GM18507 (cell line): ENCODE data around the gene SASH1.

Experiments
- DNase-seq: peaks from one replicate; pipeline ENCODE4 v3.0.0; 2011; ENCODE audit warnings: low read depth; ENCODE audit not compliant: insufficient read length; ENCODE audit errors: extremely low spot score
- FAIRE-seq: peaks from 2 replicates; lab custom pipeline; 2011; peaks lifted over from hg19 to GRCh38; lab: Jason Lieb, UNC

Gene SASH1

DNA sequence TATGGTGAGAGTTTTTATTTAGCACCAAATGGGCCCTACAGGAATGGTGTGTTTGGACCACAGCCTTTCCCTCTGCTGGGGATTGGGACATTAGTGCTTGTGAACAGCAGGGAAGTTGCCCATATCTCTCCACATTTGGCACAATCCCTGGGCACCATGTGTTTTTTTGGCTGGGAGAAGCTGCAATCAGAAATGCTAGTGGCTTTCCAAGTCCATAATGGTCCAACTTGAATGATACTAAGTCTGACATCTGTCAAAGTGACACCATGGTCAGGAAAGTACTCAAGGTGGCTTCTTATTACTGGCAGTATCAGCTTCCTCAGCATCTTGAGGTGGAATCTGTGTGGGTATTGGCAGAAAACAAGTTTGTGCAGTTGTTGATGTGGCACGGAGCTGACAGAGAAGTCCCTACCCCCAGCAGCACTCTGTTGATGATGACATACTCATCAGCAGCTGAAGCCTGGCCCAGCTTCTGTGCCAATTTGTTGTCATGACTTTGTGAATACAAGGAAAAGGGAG is 53.0 kb downstream of the SASH1 start:
- FAIRE-seq (no peak), DNase-seq (no peak)

DNA sequence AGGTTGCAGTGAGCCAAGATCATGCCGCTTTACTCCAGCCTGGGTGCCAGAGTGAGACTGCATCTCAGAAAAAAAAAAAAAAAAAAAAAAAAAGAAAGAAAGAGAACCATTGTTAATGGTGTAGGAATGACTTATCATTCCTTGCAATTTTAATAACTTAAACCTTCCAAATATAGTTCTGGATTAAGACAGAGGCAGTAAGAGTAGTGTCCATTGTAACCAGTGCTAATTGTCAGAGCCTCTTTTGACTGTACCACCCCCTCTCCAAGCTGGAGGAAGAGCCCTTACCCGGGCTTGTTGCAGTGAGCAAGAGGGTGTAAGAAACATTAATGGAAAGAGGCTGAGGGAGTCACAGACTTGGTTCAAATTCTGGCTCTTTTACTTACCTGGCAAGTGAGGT is 53.8 kb downstream of the SASH1 start:
- FAIRE-seq (no peak), DNase-seq (no peak)

DNA sequence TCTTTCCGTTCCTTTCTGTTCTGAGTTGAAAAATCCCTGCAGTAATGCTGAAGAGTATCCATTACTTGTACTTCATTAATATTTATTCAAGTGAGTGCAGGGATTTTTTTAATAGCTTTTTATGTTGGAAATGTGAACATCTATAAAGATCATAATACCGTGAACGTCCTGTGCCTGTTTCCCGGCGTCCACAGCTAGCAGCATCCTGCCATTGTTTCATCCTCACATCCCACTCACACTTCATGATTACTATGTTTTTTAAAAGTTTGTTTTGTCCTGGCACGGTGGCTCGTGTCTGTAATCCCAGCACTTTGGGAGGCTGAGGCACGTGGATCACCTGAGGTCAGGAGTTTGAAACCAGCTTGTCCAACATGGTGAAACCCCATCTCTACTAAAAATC is 54.3 kb downstream of the SASH1 start:
- no peak for FAIRE-seq
- no peak for DNase-seq

GRCh38 chr6:148398244-148398643 is 55.6 kb downstream of the SASH1 start:
- no peak for DNase-seq
- FAIRE-seq: no peak

DNA sequence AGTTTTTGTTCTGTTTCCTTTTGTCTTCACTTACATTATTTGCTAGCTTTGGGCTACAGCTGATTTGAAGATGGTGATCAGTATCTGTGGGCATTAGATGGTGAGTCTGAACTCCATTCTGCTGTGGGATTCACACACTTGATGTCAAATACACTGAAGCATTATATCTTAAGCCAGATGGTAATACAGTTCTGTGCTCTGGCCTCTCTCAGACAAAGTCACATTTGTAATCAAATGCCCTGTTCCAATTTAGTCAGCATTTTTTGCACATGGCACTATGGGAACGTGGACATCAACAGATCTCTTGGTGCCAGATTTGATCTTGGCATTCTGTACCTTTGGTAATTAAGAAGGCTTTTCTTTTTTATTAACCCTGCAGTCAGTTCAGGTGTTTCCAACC is 56.0 kb downstream of the SASH1 start:
- DNase-seq: no peak
- no peak for FAIRE-seq

DNA sequence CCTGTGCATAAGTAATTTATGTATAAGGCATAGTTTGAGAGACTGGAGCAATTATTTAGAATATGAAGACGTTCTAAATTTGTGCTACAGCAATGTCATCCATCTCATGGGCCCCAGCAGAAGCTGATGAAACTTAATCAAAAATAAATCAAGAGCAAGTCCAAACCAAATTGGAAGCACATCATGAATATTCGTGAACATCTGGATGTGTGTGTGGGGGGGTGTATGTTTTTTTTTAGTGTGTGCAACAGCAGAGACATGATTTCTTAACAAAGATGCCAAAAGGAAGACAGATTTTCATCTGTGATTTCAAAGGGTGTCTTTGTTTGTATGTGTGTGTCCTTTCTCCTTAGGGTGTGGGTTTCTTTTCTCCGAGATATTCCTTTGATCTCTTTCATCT is 58.9 kb downstream of the SASH1 start:
- no peak for DNase-seq
- FAIRE-seq: no peak

GRCh38 chr6:148404456-148405054 is 61.9 kb downstream of the SASH1 start:
- DNase-seq (no peak), FAIRE-seq (no peak)

DNA sequence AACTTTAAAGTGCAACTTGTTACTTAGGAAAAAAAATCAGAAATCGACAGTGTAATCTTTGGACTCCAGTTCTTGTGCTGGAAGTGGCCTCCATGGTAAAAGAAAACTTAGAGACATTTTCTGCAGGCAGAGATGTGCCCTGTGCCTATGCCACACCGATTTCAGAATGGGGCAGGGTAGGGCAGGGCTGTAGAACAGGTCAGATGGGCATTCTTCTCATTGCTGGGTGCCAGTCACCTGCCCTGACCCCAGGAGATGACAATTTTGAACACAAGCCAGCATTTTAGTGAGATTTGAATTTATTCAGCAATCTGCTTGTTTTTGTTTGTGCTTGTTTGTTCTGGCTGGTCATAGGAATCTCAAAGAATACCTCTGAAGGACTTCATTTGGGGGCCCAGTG is 63.3 kb downstream of the SASH1 start:
- no peak for FAIRE-seq
- DNase-seq: no peak

GRCh38 chr6:148406579-148407371 is 64.1 kb downstream of the SASH1 start:
- no peak for DNase-seq
- no peak for FAIRE-seq

- FAIRE-seq: no peak
- DNase-seq: no peak
These were observed 64.7 kb downstream of the SASH1 start for GRCh38 chr6:148407372-148407771.

- no peak for DNase-seq
- no peak for FAIRE-seq
These were observed 70.9 kb downstream of the SASH1 start for GRCh38 chr6:148413321-148414091.

- no peak for FAIRE-seq
- no peak for DNase-seq
These were observed 71.5 kb downstream of the SASH1 start for GRCh38 chr6:148414092-148414489.

GRCh38 chr6:148414836-148415235 is 72.2 kb downstream of the SASH1 start:
- FAIRE-seq (no peak), DNase-seq (no peak)

DNA sequence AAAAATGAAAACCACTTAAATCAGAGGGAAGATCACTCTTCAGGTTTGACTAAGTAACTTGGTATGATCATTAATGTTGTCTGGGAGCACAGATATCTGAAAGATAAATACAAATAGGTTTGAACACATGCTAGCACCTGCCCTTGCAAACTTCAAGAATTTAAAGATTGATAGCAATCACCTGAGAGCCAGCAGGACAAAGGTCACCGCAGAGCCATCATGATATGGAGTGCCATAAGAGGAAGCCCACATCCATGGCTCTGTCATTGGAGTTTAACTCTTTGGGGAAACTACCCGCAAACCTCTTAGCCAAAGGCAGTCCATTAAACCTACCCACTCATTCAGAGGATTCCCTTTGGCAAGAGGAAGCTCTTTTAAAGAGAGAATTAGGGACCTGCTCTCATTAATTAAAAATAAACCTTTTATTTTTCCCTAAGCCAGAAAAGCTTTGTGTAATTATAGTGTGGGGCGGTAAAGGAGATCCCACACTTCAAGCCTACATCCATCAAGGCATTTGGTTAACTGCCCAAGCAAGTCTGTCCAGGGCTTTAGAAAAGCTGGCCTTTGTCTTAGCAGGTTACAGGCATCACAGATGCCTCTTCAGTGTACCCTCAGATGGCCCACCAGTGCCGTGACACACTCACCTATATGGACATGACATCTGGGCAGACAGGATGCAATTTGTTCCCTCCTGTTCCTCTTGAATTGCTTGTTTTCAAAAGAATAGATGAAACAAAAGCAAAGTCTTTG is 73.0 kb downstream of the SASH1 start:
- no peak for FAIRE-seq
- no peak for DNase-seq

DNA sequence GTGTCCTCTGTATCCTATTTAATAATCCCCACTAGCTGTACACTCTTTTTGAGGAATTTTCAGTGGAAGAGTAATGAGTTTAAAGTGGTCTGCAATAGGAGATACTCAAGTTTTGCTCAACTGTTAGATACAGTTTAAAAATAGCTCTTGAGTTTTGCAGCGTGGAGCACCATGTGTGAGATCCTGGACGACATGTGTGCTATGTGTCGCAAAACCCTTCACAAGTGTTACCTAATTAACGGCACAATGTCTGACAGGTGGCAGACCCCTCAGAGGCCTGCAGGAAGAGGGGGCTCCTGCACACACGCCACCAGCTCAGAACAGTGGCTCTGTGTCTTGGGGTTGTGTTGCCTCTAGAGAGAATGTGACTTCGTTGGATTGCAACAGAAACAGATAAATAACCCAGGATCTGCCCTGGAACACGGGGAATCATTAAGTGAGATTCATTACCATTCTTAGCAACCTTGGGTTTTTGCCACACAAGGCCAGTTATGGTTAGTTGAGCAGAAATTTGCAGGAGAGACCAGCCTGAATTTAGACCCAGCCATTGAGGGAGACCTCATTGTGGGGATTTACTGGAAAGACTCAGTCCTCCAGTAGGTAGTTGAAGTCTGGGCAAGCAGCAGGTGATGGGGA is 73.8 kb downstream of the SASH1 start:
- FAIRE-seq (no peak), DNase-seq (no peak)

DNA sequence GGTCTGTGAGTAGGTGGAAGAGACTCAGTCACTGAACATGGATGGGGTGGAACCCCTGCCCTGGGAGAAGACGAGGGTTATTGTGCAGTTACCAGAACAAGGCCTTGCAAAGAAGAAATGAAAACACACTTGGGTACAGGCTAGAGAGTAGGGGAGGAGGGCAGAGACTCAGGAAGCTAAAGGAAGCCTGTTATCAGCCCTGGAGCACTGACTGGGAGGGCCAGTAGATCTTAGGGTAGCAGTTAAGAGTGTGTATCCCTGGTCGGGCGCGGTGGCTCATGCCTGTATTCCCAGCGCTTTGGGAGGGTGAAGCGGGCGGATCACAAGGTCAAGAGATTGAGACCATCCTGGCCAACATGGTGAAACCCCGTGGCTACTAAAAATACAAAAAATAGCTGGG is 74.4 kb downstream of the SASH1 start:
- DNase-seq: no peak
- FAIRE-seq: no peak

DNA sequence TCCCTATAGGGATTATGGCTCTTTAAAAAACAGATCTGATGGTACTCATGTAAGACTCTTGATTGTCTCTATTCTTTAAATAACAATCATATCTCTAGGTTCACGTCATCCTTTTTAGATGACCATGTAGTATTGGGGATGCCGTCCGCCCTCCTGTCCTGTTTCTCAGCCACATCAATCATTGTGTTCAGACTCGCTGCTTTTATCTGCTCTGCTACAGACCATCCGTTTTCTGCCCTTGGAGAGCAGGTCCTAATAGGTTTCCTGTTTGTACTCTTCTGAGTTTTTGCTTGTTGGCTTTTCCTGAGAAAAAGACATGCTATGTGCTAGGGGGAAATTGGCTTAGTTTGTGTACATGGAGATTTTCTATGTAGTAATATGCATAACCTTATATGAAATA is 76.8 kb downstream of the SASH1 start:
- no peak for DNase-seq
- no peak for FAIRE-seq

- no peak for DNase-seq
These were observed 79.4 kb downstream of the SASH1 start for GRCh38 chr6:148422085-148422484.

DNA sequence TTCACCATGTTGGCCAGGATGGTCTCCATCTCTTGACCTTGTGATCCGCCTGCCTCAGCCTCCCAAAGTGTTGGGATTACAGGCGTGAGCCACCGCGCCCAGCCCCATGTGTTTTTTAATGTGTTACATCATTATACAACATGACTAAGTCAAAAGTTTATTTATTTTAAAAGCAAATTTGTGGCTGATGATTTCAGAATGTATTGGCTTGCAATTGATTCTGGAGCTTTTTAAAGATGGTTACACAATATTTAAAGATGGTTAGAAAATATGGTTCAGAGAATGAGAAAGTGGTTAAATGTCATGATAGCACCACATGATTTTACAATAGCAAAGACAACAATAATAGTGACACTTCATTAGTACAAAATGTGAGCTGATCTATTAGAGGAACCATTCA is 80.5 kb downstream of the SASH1 start:
- FAIRE-seq: no peak
- no peak for DNase-seq

More at GRCh38 chr6:148422085-148422484, 79.4 kb downstream of the SASH1 start:
- no peak for FAIRE-seq
